IMR-90 (cell line): Measurements from ENCODE around the gene STAP1. TPM values are rescaled to one million over a fixed set of nuclear protein-coding genes. Genes with fewer than 3 reads are reported as not detected.

ENCODE experiments used
- ATAC-seq: fragments of 200-7000 bp; cut with Tn5 transposase; 2 replicates; pipeline ENCODE4 v1.9.1; 2020; ENCODE audit warnings: low read depth, mild to moderate bottlenecking, moderate library complexity
- BruUV-seq: library from RNA; stranded (reverse); fragments of 400-500 nt; replicated peaks from 2 replicates; lab custom pipeline; 2021; lab: Mats Ljungman, UMichigan
- CTCF ChIA-PET: fragments of 300-600 bp; formaldehyde crosslinking; extraction: SDS; loops from one replicate; lab custom pipeline; 2021; ENCODE audit warnings: antibody characterized with exemption; lab: Yijun Ruan, JAX
- POLR2A ChIA-PET: fragments of 300-600 bp; sonication (Branson Sonifier 250); formaldehyde crosslinking; loops from one replicate; lab custom pipeline; 2022; ENCODE audit warnings: antibody characterized with exemption; ENCODE audit not compliant: unreplicated experiment; lab: Charles Lee
- DNase-seq: peaks from one replicate; pipeline ENCODE4 v3.0.0; 2013
- H2AFZ ChIP-seq: replicated peaks from 2 replicates; pipeline ENCODE3; 2013; ENCODE audit warnings: low read length, mild to moderate bottlenecking; ENCODE audit not compliant: poor library complexity
- H2AK5ac ChIP-seq: 2 replicates; pipeline ENCODE4 v1.6.1; 2013; ENCODE audit warnings: low read depth, low read length, inconsistent platforms
- H2AK9ac ChIP-seq: replicated peaks from 2 replicates; pipeline ENCODE3; 2013; ENCODE audit warnings: mild to moderate bottlenecking, low read depth, low read length, moderate library complexity; ENCODE audit not compliant: poor library complexity
- H2BK120ac ChIP-seq: 2 replicates; pipeline ENCODE4 v1.6.1; 2013; ENCODE audit warnings: low read depth, low read length, inconsistent platforms
- H2BK15ac ChIP-seq: 3 replicates; pipeline ENCODE4 v1.6.1; 2013; ENCODE audit warnings: low read depth, low read length, inconsistent platforms
- H2BK20ac ChIP-seq: 2 replicates; pipeline ENCODE4 v1.6.1; 2013; ENCODE audit warnings: low read depth, mild to moderate bottlenecking, inconsistent platforms, low read length, moderate library complexity
- H2BK5ac ChIP-seq: 2 replicates; pipeline ENCODE4 v1.6.1; 2013; ENCODE audit warnings: mild to moderate bottlenecking, low read depth, low read length, inconsistent platforms; ENCODE audit not compliant: poor library complexity, severe bottlenecking
- H3K14ac ChIP-seq: replicated peaks from 2 replicates; pipeline ENCODE4 v1.6.1; 2013; ENCODE audit warnings: low read depth, low read length, inconsistent platforms
- H3K18ac ChIP-seq: 2 replicates; pipeline ENCODE4 v1.6.1; 2013; ENCODE audit warnings: low read depth, low read length, control low read depth
- H3K23ac ChIP-seq: 2 replicates; pipeline ENCODE4 v1.6.1; 2013; ENCODE audit warnings: low read depth, low read length, inconsistent platforms
- H3K27ac ChIP-seq: 2 replicates; pipeline ENCODE4 v1.5.1; 2013; ENCODE audit warnings: mild to moderate bottlenecking, control low read depth, low read length; ENCODE audit not compliant: insufficient read depth
- H3K27me3 ChIP-seq: 2 replicates; pipeline ENCODE4 v1.6.1; 2013; ENCODE audit warnings: low read length; ENCODE audit not compliant: control insufficient read depth, insufficient read depth
- H3K36me3 ChIP-seq: 2 replicates; pipeline ENCODE4 v1.6.1; 2013; ENCODE audit warnings: low read length, mixed read lengths; ENCODE audit not compliant: control insufficient read depth, insufficient read depth
- H3K4ac ChIP-seq: 2 replicates; pipeline ENCODE4 v1.6.1; 2013; ENCODE audit warnings: low read depth, low read length, inconsistent platforms
- H3K4me1 ChIP-seq: 2 replicates; pipeline ENCODE4 v1.6.1; 2013; ENCODE audit warnings: low read length, mixed read lengths; ENCODE audit not compliant: control insufficient read depth, insufficient read depth
- H3K4me2 ChIP-seq: 2 replicates; pipeline ENCODE4 v1.6.1; 2013; ENCODE audit warnings: low read depth, mild to moderate bottlenecking, control low read depth, low read length, moderate library complexity
- H3K4me3 ChIP-seq: 2 replicates; pipeline ENCODE4 v1.5.1; 2013; ENCODE audit warnings: low read depth, mild to moderate bottlenecking, control low read depth, low read length, moderate library complexity; ENCODE audit not compliant: insufficient read depth
- H3K56ac ChIP-seq: 2 replicates; pipeline ENCODE4 v1.6.1; 2013; ENCODE audit warnings: low read length, inconsistent platforms; ENCODE audit not compliant: insufficient read depth; ENCODE audit errors: extremely low read depth
- H3K79me1 ChIP-seq, 2 experiments: 2 replicates each; pipeline ENCODE4 v1.6.1; 2013; ENCODE audit warnings: low read length in 2 of 2, inconsistent platforms in 1 of 2, low read depth in 1 of 2
- H3K9ac ChIP-seq: 2 replicates; pipeline ENCODE4 v1.6.1; 2013; ENCODE audit warnings: low read depth, low read length, control low read depth
- H3K9me1 ChIP-seq: 2 replicates; pipeline ENCODE4 v1.6.1; 2013; ENCODE audit warnings: low read length, inconsistent platforms; ENCODE audit not compliant: insufficient read depth
- H3K9me3 ChIP-seq: 2 replicates; pipeline ENCODE4 v1.6.1; 2013; ENCODE audit warnings: low read length; ENCODE audit not compliant: control insufficient read depth, insufficient read depth
- H4K20me1 ChIP-seq: 2 replicates; pipeline ENCODE4 v1.6.1; 2013; ENCODE audit warnings: low read length, inconsistent platforms; ENCODE audit not compliant: insufficient read depth
- H4K5ac ChIP-seq: 2 replicates; pipeline ENCODE4 v1.6.1; 2013; ENCODE audit warnings: mild to moderate bottlenecking, low read depth, low read length, control low read depth
- H4K8ac ChIP-seq, 2 experiments: 2 replicates each; pipeline ENCODE4 v1.6.1; 2013; ENCODE audit warnings: low read depth in 2 of 2, low read length in 2 of 2, control low read depth in 1 of 2, inconsistent platforms in 1 of 2
- H4K91ac ChIP-seq: 2 replicates; pipeline ENCODE4 v1.6.1; 2013; ENCODE audit warnings: low read depth, low read length, inconsistent platforms; ENCODE audit not compliant: insufficient read depth
- CEBPB ChIP-seq: IDR thresholded peaks from 2 replicates; pipeline ENCODE4 v1.6.1; 2012; ENCODE audit warnings: low read depth, low read length, improper control_type of control experiment
- ELK1 ChIP-seq: fragments of 150-350 bp; IDR thresholded peaks from 2 replicates; pipeline ENCODE4 v1.6.1; 2016; ENCODE audit warnings: low read depth, mild to moderate bottlenecking, low read length, moderate library complexity, borderline replicate concordance
- NFE2L2 ChIP-seq: fragments of 150-350 bp; IDR thresholded peaks from 2 replicates; pipeline ENCODE4 v1.6.1; 2016; ENCODE audit warnings: low read depth, mild to moderate bottlenecking, low read length
- RCOR1 ChIP-seq: IDR thresholded peaks from 2 replicates; pipeline ENCODE4 v1.6.1; 2012; ENCODE audit warnings: mild to moderate bottlenecking, low read length, improper control_type of control experiment; ENCODE audit not compliant: insufficient replicate concordance
- SMC3 ChIP-seq: fragments of 150-350 bp; IDR thresholded peaks from 2 replicates; pipeline ENCODE4 v1.6.1; 2016; ENCODE audit warnings: low read depth, mild to moderate bottlenecking, antibody characterized with exemption, low read length, moderate library complexity
- dilution Hi-C: fragments of 300-500 bp; cut with HindIII; formaldehyde crosslinking; loops from one replicate; pipeline ENCODE4 v1.14.3; 2018; ENCODE audit warnings: low sequenced_read_pairs; ENCODE audit not compliant: unreplicated experiment
- in situ Hi-C: fragments of 300-500 bp; cut with MboI; formaldehyde crosslinking; loops from 3 replicates; pipeline ENCODE4 v1.14.3; 2019; ENCODE audit warnings: low sequenced_read_pairs, inconsistent platforms, mixed read lengths
- intact Hi-C: fragments of 100-400 bp; cut with micrococcal nuclease; formaldehyde crosslinking; loops from 2 replicates; pipeline ENCODE4 v1.10.0; 2022
- polyA plus RNA-seq, 3 experiments: library from polyadenylated mRNA; depleted of rRNA; stranded (reverse); fragments of >200 nt; gene quantifications; 2 replicates each; pipeline ENCODE4 v1.2.3, GENCODE V29; 2012; ENCODE audit warnings: low replicate concordance in 1 of 3
- total RNA-seq: library from RNA; depleted of rRNA; stranded (reverse); fragments of >200 nt; gene quantifications from 2 replicates; pipeline ENCODE4 v1.2.3, GENCODE V29; 2012

STAP1 gene
- total and polyA plus RNA-seq, 2 of the 4 experiments (the other 2 are of a cell fraction): not detected

- Histone ChIP-seq H3K4me1 (no peaks in the 10 kb centered on the region), H3K23ac (no peak overlapping the region), H3K4ac (no peak overlapping the region), H3K9me3 (no peaks in the 10 kb centered on the region), H3K27ac (no peak overlapping the region), H3K9me1 (no peaks in the 10 kb centered on the region), H2AFZ (no peak overlapping the region), H2BK120ac (no peak overlapping the region), H3K9ac (no peak overlapping the region), H4K20me1 (no peaks in the 10 kb centered on the region), H2AK5ac (no peak overlapping the region), H3K4me3 (no peak overlapping the region), H4K91ac (no peak overlapping the region), H3K14ac (no peak overlapping the region), H3K56ac (no peak overlapping the region), H2AK9ac (no peak overlapping the region), H2BK15ac (no peak overlapping the region), H3K79me1 (no peaks in the 10 kb centered on the region), H3K27me3 (no peaks in the 10 kb centered on the region), H3K18ac (no peak overlapping the region), H2BK20ac (no peak overlapping the region), H2BK5ac (no peak overlapping the region), H4K5ac (no peak overlapping the region), H4K8ac (no peak overlapping the region), H3K36me3 (no peaks in the 10 kb centered on the region), H3K4me2 (no peak overlapping the region)
- DNase-seq (no peak), ATAC-seq (no peak)
- CTCF ChIA-PET: no interaction called here
- intact Hi-C loops (no loop called here), dilution Hi-C loops (no loop called here), in situ Hi-C loops (no loop called here)
- POLR2A ChIA-PET: no interaction called here
- BruUV-seq: no TSS peak
- no peak for TF ChIP-seq CEBPB
- TF ChIP-seq ELK1: no peak
- no peak for TF ChIP-seq NFE2L2
- no peak for TF ChIP-seq RCOR1
- TF ChIP-seq SMC3: no peak
Measured at GRCh38 chr4:67573193-67573592, 14.7 kb downstream of the STAP1 start.
